ENCODE data around the gene LRIG2.

Gene LRIG2

GRCh38 chr1:113123737-113124136, 50.7 kb downstream of the LRIG2 start:
- DNase-seq: no peak
- Histone ChIP-seq H3K4me1 (ENCODE audit: insufficient read depth, low read length) (no peaks in the 10 kb centered on the region), H3K27ac (ENCODE audit: low read length) (no peak overlapping the region), H2AFZ (ENCODE audit: low read depth, low read length) (no peak overlapping the region), H3K36me3 (ENCODE audit: insufficient read depth, low read length) (peaks cover 76% of the 10 kb centered on the region), H3K79me2 (ENCODE audit: insufficient read depth, low read length) (no peaks in the 10 kb centered on the region), H3K27me3 (ENCODE audit: insufficient read depth, low read length, poor library complexity) (no peaks in the 10 kb centered on the region), H3K9me3 (ENCODE audit: insufficient read depth, low read length, severe bottlenecking) (no peaks in the 10 kb centered on the region), H3K9ac (ENCODE audit: low read depth, low read length) (no peak overlapping the region), H3K4me2 (ENCODE audit: insufficient read depth, low read length) (no peak overlapping the region), H4K20me1 (ENCODE audit: insufficient read depth, low read length) (peaks cover 3% of the 10 kb centered on the region; the same call in 1 of the 2 replicates), H3K4me3 (ENCODE audit: low read depth in 1 of 2, low read length in 2 of 2) (no peak overlapping the region)
- TF ChIP-seq, protein P1, sequence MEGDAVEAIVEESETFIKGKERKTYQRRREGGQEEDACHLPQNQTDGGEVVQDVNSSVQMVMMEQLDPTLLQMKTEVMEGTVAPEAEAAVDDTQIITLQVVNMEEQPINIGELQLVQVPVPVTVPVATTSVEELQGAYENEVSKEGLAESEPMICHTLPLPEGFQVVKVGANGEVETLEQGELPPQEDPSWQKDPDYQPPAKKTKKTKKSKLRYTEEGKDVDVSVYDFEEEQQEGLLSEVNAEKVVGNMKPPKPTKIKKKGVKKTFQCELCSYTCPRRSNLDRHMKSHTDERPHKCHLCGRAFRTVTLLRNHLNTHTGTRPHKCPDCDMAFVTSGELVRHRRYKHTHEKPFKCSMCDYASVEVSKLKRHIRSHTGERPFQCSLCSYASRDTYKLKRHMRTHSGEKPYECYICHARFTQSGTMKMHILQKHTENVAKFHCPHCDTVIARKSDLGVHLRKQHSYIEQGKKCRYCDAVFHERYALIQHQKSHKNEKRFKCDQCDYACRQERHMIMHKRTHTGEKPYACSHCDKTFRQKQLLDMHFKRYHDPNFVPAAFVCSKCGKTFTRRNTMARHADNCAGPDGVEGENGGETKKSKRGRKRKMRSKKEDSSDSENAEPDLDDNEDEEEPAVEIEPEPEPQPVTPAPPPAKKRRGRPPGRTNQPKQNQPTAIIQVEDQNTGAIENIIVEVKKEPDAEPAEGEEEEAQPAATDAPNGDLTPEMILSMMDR (IDR thresholded peaks at IDR 0.05; ENCODE audit: borderline replicate concordance, extremely low read depth, low read length, poor library complexity, severe bottlenecking): no peak
- no peak for TF ChIP-seq EZH2 (IDR thresholded peaks at IDR 0.05; ENCODE audit: borderline replicate concordance, low read depth, low read length, severe bottlenecking)
- ATAC-seq (ENCODE audit: insufficient read depth, low read depth): no peak

DNA sequence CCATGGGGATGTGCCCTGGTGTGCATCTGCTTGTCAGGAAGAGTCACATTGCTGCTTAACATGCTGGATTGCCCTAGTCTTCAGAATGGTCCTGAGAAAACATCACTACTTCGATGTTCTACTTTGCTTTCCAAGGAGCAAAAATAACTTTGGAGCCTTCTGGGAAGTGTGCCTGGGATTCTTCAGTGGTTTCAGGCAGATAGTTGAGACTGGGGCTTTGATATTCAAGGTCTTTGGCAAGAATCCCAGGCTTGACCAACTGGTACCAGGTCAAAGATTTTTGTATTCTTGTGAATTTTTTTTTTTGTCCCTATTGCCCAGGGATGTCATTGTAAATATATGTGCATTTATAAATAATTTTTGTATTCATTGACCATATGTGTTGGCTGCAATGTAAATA, 51.4 kb downstream of the LRIG2 start:
- no peak for ATAC-seq (ENCODE audit: insufficient read depth, low read depth)
- Histone ChIP-seq H3K27ac (ENCODE audit: low read length) (no peak overlapping the region), H3K36me3 (ENCODE audit: insufficient read depth, low read length) (peaks cover 69% of the 10 kb centered on the region), H3K4me1 (ENCODE audit: insufficient read depth, low read length) (no peaks in the 10 kb centered on the region), H3K9ac (ENCODE audit: low read depth, low read length) (no peak overlapping the region), H3K9me3 (ENCODE audit: insufficient read depth, low read length, severe bottlenecking) (no peaks in the 10 kb centered on the region), H3K27me3 (ENCODE audit: insufficient read depth, low read length, poor library complexity) (no peaks in the 10 kb centered on the region), H2AFZ (ENCODE audit: low read depth, low read length) (no peak overlapping the region), H3K79me2 (ENCODE audit: insufficient read depth, low read length) (no peaks in the 10 kb centered on the region), H4K20me1 (ENCODE audit: insufficient read depth, low read length) (peaks cover 3% of the 10 kb centered on the region; the same call in 1 of the 2 replicates), H3K4me2 (ENCODE audit: insufficient read depth, low read length) (no peak overlapping the region), H3K4me3 (ENCODE audit: low read depth in 1 of 2, low read length in 2 of 2) (no peak overlapping the region)
- TF ChIP-seq, protein P1 (IDR thresholded peaks at IDR 0.05; ENCODE audit: borderline replicate concordance, extremely low read depth, low read length, poor library complexity, severe bottlenecking): no peak
- no peak for TF ChIP-seq EZH2 (IDR thresholded peaks at IDR 0.05; ENCODE audit: borderline replicate concordance, low read depth, low read length, severe bottlenecking)
- DNase-seq: no peak

DNA sequence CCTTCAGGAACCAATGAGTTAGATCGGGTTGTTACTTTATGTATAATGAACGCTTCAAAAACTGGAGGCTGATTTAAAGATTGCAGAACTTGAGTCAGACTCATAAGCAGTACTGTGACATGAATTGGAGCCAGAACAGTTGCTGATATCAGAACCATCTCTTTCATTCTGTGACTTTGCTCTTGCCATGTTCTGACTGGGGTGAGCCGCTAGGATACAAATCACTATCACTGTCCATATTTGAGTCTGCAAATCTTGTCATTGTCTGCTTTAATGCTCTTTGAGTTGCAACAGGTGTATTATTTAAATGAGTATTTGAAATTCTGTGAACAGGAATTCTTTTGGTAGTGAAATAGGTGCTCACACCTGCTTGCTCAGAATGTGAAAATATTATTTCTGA, 52.5 kb downstream of the LRIG2 start:
- DNase-seq: no peak
- Histone ChIP-seq H3K4me2 (ENCODE audit: insufficient read depth, low read length) (no peak overlapping the region), H2AFZ (ENCODE audit: low read depth, low read length) (no peak overlapping the region), H3K9me3 (ENCODE audit: insufficient read depth, low read length, severe bottlenecking) (no peaks in the 10 kb centered on the region), H4K20me1 (ENCODE audit: insufficient read depth, low read length) (peaks cover 3% of the 10 kb centered on the region; the same call in 1 of the 2 replicates), H3K27ac (ENCODE audit: low read length) (no peak overlapping the region), H3K79me2 (ENCODE audit: insufficient read depth, low read length) (no peaks in the 10 kb centered on the region), H3K9ac (ENCODE audit: low read depth, low read length) (no peak overlapping the region), H3K36me3 (ENCODE audit: insufficient read depth, low read length) (peaks cover 59% of the 10 kb centered on the region), H3K4me3 (ENCODE audit: low read depth in 1 of 2, low read length in 2 of 2) (no peak overlapping the region), H3K4me1 (ENCODE audit: insufficient read depth, low read length) (no peaks in the 10 kb centered on the region), H3K27me3 (ENCODE audit: insufficient read depth, low read length, poor library complexity) (no peaks in the 10 kb centered on the region)
- TF ChIP-seq, protein P1 (IDR thresholded peaks at IDR 0.05; ENCODE audit: borderline replicate concordance, extremely low read depth, low read length, poor library complexity, severe bottlenecking): no peak
- TF ChIP-seq EZH2 (IDR thresholded peaks at IDR 0.05; ENCODE audit: borderline replicate concordance, low read depth, low read length, severe bottlenecking): no peak
- ATAC-seq (ENCODE audit: insufficient read depth, low read depth): no peak

GRCh38 chr1:113126207-113126606, 53.2 kb downstream of the LRIG2 start:
- Histone ChIP-seq H3K27ac (ENCODE audit: low read length) (no peak overlapping the region), H3K9me3 (ENCODE audit: insufficient read depth, low read length, severe bottlenecking) (no peaks in the 10 kb centered on the region), H3K36me3 (ENCODE audit: insufficient read depth, low read length) (peaks cover 55% of the 10 kb centered on the region), H3K9ac (ENCODE audit: low read depth, low read length) (no peak overlapping the region), H2AFZ (ENCODE audit: low read depth, low read length) (no peak overlapping the region), H3K27me3 (ENCODE audit: insufficient read depth, low read length, poor library complexity) (no peaks in the 10 kb centered on the region), H4K20me1 (ENCODE audit: insufficient read depth, low read length) (peaks cover 3% of the 10 kb centered on the region; the same call in 1 of the 2 replicates), H3K4me1 (ENCODE audit: insufficient read depth, low read length) (no peaks in the 10 kb centered on the region), H3K4me3 (ENCODE audit: low read depth in 1 of 2, low read length in 2 of 2) (no peak overlapping the region), H3K4me2 (ENCODE audit: insufficient read depth, low read length) (no peak overlapping the region), H3K79me2 (ENCODE audit: insufficient read depth, low read length) (no peaks in the 10 kb centered on the region)
- ATAC-seq (ENCODE audit: insufficient read depth, low read depth) (no peak), DNase-seq (no peak)
- TF ChIP-seq, protein P1 (IDR thresholded peaks at IDR 0.05; ENCODE audit: borderline replicate concordance, extremely low read depth, low read length, poor library complexity, severe bottlenecking): no peak
- no peak for TF ChIP-seq EZH2 (IDR thresholded peaks at IDR 0.05; ENCODE audit: borderline replicate concordance, low read depth, low read length, severe bottlenecking)

All from DND-41 (cell line).